NT2/D1 (cell line): ENCODE data around the gene ZNF593OS.
A peak's percentile ranks its signal among the peaks of the same experiment; 100 is the strongest.

ENCODE experiments used
- DNase-seq: peaks from one replicate; pipeline ENCODE4 v3.0.0-alpha.2; 2011; ENCODE audit warnings: low read depth, low spot score
- H3K27me3 ChIP-seq: 2 replicates; pipeline ENCODE4 v1.6.0; 2011; ENCODE audit warnings: mild to moderate bottlenecking; ENCODE audit not compliant: insufficient read length, insufficient read depth
- H3K36me3 ChIP-seq: 2 replicates; pipeline ENCODE4 v1.6.1; 2011; ENCODE audit warnings: mild to moderate bottlenecking, low read length, mixed read lengths; ENCODE audit not compliant: insufficient read depth, insufficient read length
- H3K4me1 ChIP-seq: 2 replicates; pipeline ENCODE4 v1.5.1; 2011; ENCODE audit not compliant: insufficient read depth, insufficient read length
- H3K4me3 ChIP-seq: 2 replicates; pipeline ENCODE4 v1.5.1; 2011; ENCODE audit warnings: low read depth; ENCODE audit not compliant: insufficient read length
- H3K9ac ChIP-seq: 2 replicates; pipeline ENCODE4 v1.6.0; 2011; ENCODE audit warnings: low read depth; ENCODE audit not compliant: insufficient read length
- H3K9me3 ChIP-seq: 2 replicates; pipeline ENCODE4 v1.5.1; 2011; ENCODE audit warnings: mild to moderate bottlenecking, low read length; ENCODE audit not compliant: insufficient read depth
- SUZ12 ChIP-seq: IDR thresholded peaks from 2 replicates; pipeline ENCODE4 v1.6.1; 2011; ENCODE audit not compliant: insufficient read length, insufficient read depth; ENCODE audit errors: extremely low read depth
- YY1 ChIP-seq: IDR thresholded peaks from 2 replicates; pipeline ENCODE4 v1.6.1; 2011; ENCODE audit not compliant: insufficient read length, insufficient read depth
- ZNF274 ChIP-seq: IDR thresholded peaks from 2 replicates; pipeline ENCODE4 v1.6.1; 2011; ENCODE audit warnings: mild to moderate bottlenecking, low read depth, low read length

The ZNF593OS gene

GRCh38 chr1:26212726-26213125 lies 41.1 kb upstream of the ZNF593OS start:
- Histone ChIP-seq H3K9ac (no peak overlapping the region), H3K4me1 (peaks cover 2% of the 10 kb centered on the region), H3K9me3 (no peaks in the 10 kb centered on the region), H3K27me3 (peaks cover 39% of the 10 kb centered on the region), H3K36me3 (no peaks in the 10 kb centered on the region), H3K4me3 (no peak overlapping the region)
- no peak for DNase-seq
- TF ChIP-seq SUZ12 (no peak), ZNF274 (no peak), YY1 (no peak)

GRCh38 chr1:26210147-26210870 lies 38.7 kb upstream of the ZNF593OS start:
- DNase-seq = no peak
- H3K4me3 ChIP-seq = no peak overlapping the region
- TF ChIP-seq YY1 (no peak), SUZ12 (no peak), ZNF274 (no peak)
- H3K9ac ChIP-seq = no peak overlapping the region
- no peaks in the 10 kb centered on the region for H3K9me3 ChIP-seq
- H3K36me3 ChIP-seq = no peaks in the 10 kb centered on the region
- H3K27me3 ChIP-seq = peaks cover 19% of the 10 kb centered on the region
- H3K4me1 ChIP-seq = peaks cover 2% of the 10 kb centered on the region

- Histone ChIP-seq H3K4me3 (no peak overlapping the region), H3K9me3 (no peaks in the 10 kb centered on the region), H3K9ac (peak overlapping the region; percentile 11), H3K4me1 (peaks cover 5% of the 10 kb centered on the region), H3K27me3 (peaks cover 20% of the 10 kb centered on the region), H3K36me3 (no peaks in the 10 kb centered on the region)
- TF ChIP-seq ZNF274 (no peak), SUZ12 (no peak), YY1 (no peak)
- DNase-seq = no peak
Observed at GRCh38 chr1:26203642-26204318, 32.1 kb upstream of the ZNF593OS start.

GRCh38 chr1:26200413-26200812 lies 28.8 kb upstream of the ZNF593OS start:
- Histone ChIP-seq H3K27me3 (peaks cover 20% of the 10 kb centered on the region), H3K4me3 (no peak overlapping the region), H3K36me3 (no peaks in the 10 kb centered on the region), H3K9me3 (no peaks in the 10 kb centered on the region), H3K9ac (no peak overlapping the region), H3K4me1 (peaks cover 8% of the 10 kb centered on the region)
- no peak for TF ChIP-seq SUZ12
- no peak for TF ChIP-seq YY1
- TF ChIP-seq ZNF274 = no peak
- DNase-seq = no peak

GRCh38 chr1:26197813-26198212 lies 26.2 kb upstream of the ZNF593OS start:
- TF ChIP-seq SUZ12 = no peak
- no peak for TF ChIP-seq YY1
- H3K9ac ChIP-seq = no peak overlapping the region
- H3K27me3 ChIP-seq = peaks cover 10% of the 10 kb centered on the region
- no peaks in the 10 kb centered on the region for H3K9me3 ChIP-seq
- peaks cover 3% of the 10 kb centered on the region for H3K4me1 ChIP-seq
- H3K36me3 ChIP-seq = no peaks in the 10 kb centered on the region
- DNase-seq = no peak
- no peak overlapping the region for H3K4me3 ChIP-seq

- no peaks in the 10 kb centered on the region for H3K9me3 ChIP-seq
- H3K9ac ChIP-seq = no peak overlapping the region
- H3K4me3 ChIP-seq = no peak overlapping the region
- H3K36me3 ChIP-seq = no peaks in the 10 kb centered on the region
- peaks cover 6% of the 10 kb centered on the region for H3K27me3 ChIP-seq
- peaks cover 3% of the 10 kb centered on the region for H3K4me1 ChIP-seq
- TF ChIP-seq YY1 = no peak
- TF ChIP-seq ZNF274 = no peak
- no peak for TF ChIP-seq SUZ12
- no peak for DNase-seq
Observed at GRCh38 chr1:26197301-26197700, 25.7 kb upstream of the ZNF593OS start.

- no peak for TF ChIP-seq ZNF274
- TF ChIP-seq YY1 = no peak
- no peak for TF ChIP-seq SUZ12
- no peaks in the 10 kb centered on the region for H3K27me3 ChIP-seq
- no peak overlapping the region for H3K4me3 ChIP-seq
- no peak for DNase-seq
- H3K9me3 ChIP-seq = no peaks in the 10 kb centered on the region
- no peaks in the 10 kb centered on the region for H3K36me3 ChIP-seq
- H3K4me1 ChIP-seq = peaks cover 5% of the 10 kb centered on the region
- H3K9ac ChIP-seq = no peak overlapping the region
Observed at GRCh38 chr1:26195805-26196204, 24.2 kb upstream of the ZNF593OS start.
